Endothelial cell (in vitro differentiated cells): ENCODE data around the gene CPT1C. TPM values are rescaled to one million over a fixed set of nuclear protein-coding genes. Genes with fewer than 3 reads are reported as not detected.

Experiments
- DNase-seq: peaks from one replicate; pipeline ENCODE4 v3.0.0; 2021; ENCODE audit warnings: low spot score
- H3K27ac Mint-ChIP-seq: one replicate; pipeline ENCODE4 v1.8.0; 2021; ENCODE audit warnings: mixed read lengths, inconsistent platforms; ENCODE audit not compliant: unreplicated experiment
- H3K27me3 Mint-ChIP-seq: one replicate; pipeline ENCODE4 v1.8.0; 2021; ENCODE audit warnings: mild to moderate bottlenecking, moderate library complexity, mixed read lengths, inconsistent platforms; ENCODE audit not compliant: unreplicated experiment
- H3K36me3 Mint-ChIP-seq: one replicate; pipeline ENCODE4 v1.8.0; 2021; ENCODE audit warnings: mild to moderate bottlenecking, low read depth, mixed read lengths, inconsistent platforms; ENCODE audit not compliant: unreplicated experiment
- H3K4me1 Mint-ChIP-seq: one replicate; pipeline ENCODE4 v1.8.0; 2021; ENCODE audit warnings: mild to moderate bottlenecking, mixed read lengths, inconsistent platforms; ENCODE audit not compliant: unreplicated experiment
- H3K4me3 Mint-ChIP-seq: one replicate; pipeline ENCODE4 v1.8.0; 2021; ENCODE audit warnings: mild to moderate bottlenecking, mixed read lengths, inconsistent platforms; ENCODE audit not compliant: unreplicated experiment
- H3K9me3 Mint-ChIP-seq: one replicate; pipeline ENCODE4 v1.8.0; 2021; ENCODE audit warnings: mixed read lengths, inconsistent platforms; ENCODE audit not compliant: unreplicated experiment
- CTCF ChIP-seq: fragments of 200-600 bp; sonication (generic); IDR thresholded peaks from one replicate; pipeline ENCODE4 v1.5.0; 2021; ENCODE audit warnings: antibody characterized with exemption; ENCODE audit not compliant: unreplicated experiment
- total RNA-seq: library from RNA; stranded (reverse); fragmentation: NEBNext Ultra II Directional; extraction: Animal tissue kit (Norgen Biotek cat#: 25700); gene quantifications from one replicate; pipeline ENCODE4 v1.2.1, GENCODE V29; 2021; ENCODE audit not compliant: unreplicated experiment

CPT1C gene
- total RNA-seq, 1 donor from 2014 or later: 94.1 TPM

- H3K27me3 Mint-ChIP-seq: no peaks in the 10 kb centered on the region
- no peak overlapping the region for H3K27ac Mint-ChIP-seq
- peaks cover 15% of the 10 kb centered on the region for H3K36me3 Mint-ChIP-seq
- no peak for DNase-seq
- peaks cover 6% of the 10 kb centered on the region for H3K4me1 Mint-ChIP-seq
- no peak for TF ChIP-seq CTCF
- H3K4me3 Mint-ChIP-seq: no peak overlapping the region
- no peaks in the 10 kb centered on the region for H3K9me3 Mint-ChIP-seq
These were observed 10.4 kb downstream of the CPT1C start for GRCh38 chr19:49701271-49701786.

- Mint-ChIP-seq H3K27ac (no peak overlapping the region), H3K4me1 (peaks cover 6% of the 10 kb centered on the region), H3K9me3 (no peaks in the 10 kb centered on the region), H3K27me3 (peaks cover 2% of the 10 kb centered on the region), H3K4me3 (no peak overlapping the region), H3K36me3 (peaks cover 17% of the 10 kb centered on the region)
- TF ChIP-seq CTCF: no peak
- DNase-seq: no peak
These were observed 14.1 kb downstream of the CPT1C start for GRCh38 chr19:49704888-49705642.

GRCh38 chr19:49705919-49706318 is 15.0 kb downstream of the CPT1C start:
- H3K27ac Mint-ChIP-seq: no peak overlapping the region
- H3K36me3 Mint-ChIP-seq: peaks cover 21% of the 10 kb centered on the region
- no peak overlapping the region for H3K4me3 Mint-ChIP-seq
- no peaks in the 10 kb centered on the region for H3K9me3 Mint-ChIP-seq
- DNase-seq: no peak
- peaks cover 3% of the 10 kb centered on the region for H3K27me3 Mint-ChIP-seq
- TF ChIP-seq CTCF: no peak
- H3K4me1 Mint-ChIP-seq: peaks cover 6% of the 10 kb centered on the region

GRCh38 chr19:49710372-49710951 is 19.5 kb downstream of the CPT1C start:
- Mint-ChIP-seq H3K4me3 (peak overlapping the region; percentile 57), H3K9me3 (no peaks in the 10 kb centered on the region), H3K4me1 (peaks cover 3% of the 10 kb centered on the region), H3K27ac (no peak overlapping the region), H3K27me3 (peaks cover 13% of the 10 kb centered on the region), H3K36me3 (peaks cover 28% of the 10 kb centered on the region)
- no peak for TF ChIP-seq CTCF
- no peak for DNase-seq

GRCh38 chr19:49712397-49712859 is 21.5 kb downstream of the CPT1C start:
- Mint-ChIP-seq H3K27me3 (peaks cover 13% of the 10 kb centered on the region), H3K9me3 (no peaks in the 10 kb centered on the region)
- TF ChIP-seq CTCF: no peak

More at GRCh38 chr19:49712397-49712859, 21.5 kb downstream of the CPT1C start:
- H3K36me3 Mint-ChIP-seq: peaks cover 24% of the 10 kb centered on the region
- peaks cover 8% of the 10 kb centered on the region for H3K4me1 Mint-ChIP-seq
- H3K4me3 Mint-ChIP-seq: no peak overlapping the region
- no peak overlapping the region for H3K27ac Mint-ChIP-seq
- no peak for DNase-seq
